GM21526 (cell line): ENCODE measurements around the gene ZNF701.
"Not testable (repeated sequence)": the region's sequence is repeated elsewhere in the genome, so short reads cannot be mapped to it uniquely, and the experiment has no call there.

ENCODE experiments used
- ATAC-seq: cut with Tn5 transposase; IDR thresholded peaks from one replicate; pipeline ENCODE4 v1.9.1; 2021; ENCODE audit warnings: moderate library complexity; ENCODE audit not compliant: unreplicated experiment, low FRiP score

Gene ZNF701

GRCh38 chr19:52561611-52562010 is 8.5 kb upstream of the ZNF701 start:
- ATAC-seq: not testable (repeated sequence)

DNA sequence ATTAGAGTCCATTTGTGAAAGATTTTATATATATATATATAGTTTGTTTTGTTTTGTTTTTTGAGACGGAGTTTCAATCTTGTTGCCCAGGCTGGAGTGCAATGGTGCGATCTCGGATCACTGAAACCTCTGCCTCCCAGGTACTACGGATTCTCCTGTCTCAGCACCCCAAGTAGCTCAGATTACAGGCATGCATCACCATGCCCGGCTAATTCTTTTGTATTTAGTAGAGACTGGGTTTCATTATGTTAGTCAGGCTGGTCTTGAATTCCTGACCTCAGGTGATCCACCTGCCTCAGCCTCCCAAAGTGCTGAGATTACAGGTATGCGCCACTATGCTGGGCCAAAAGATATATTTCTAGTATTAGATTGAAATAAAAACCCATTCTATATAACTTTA is 4.0 kb upstream of the ZNF701 start:
- no peak for ATAC-seq

- no peak for ATAC-seq
These were observed 3.5 kb upstream of the ZNF701 start for GRCh38 chr19:52566588-52566987.

DNA sequence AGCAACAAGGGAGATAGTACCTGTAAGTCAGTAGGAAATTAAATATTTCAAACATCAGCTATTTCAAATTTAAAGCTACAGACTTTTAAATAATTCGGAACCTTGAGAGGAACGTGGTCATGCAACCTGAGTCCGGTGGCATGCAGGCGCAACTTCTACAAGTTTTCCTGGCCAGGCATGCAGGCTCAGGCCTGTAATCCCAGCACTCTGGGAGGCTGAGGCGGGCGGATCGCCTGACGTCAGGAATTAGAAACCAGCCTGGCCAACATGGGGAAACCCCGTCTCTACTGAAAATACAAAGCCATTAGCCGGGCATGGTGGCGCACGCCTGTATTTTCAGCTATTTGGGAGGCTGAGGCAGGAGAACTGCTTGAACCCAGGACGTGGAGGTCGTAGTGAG is 2.2 kb upstream of the ZNF701 start:
- no peak for ATAC-seq

DNA sequence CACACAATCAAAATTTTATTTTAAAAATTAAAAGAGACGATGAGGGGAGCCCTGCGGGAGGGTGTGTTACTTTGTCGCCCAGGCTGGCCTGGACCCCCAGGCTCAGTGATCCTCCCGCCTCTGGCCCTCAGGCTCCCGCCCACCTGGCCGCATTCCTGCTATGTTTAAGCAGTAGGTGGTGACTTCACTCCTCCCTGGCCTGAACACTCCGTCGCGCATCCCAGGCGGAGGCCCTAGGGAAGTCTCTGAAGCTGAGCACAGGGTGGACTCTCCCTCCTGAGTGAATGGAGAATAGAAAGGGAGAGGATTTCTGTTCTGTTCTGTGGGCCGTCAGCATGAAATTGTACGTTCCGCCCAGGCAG is 468 bp upstream of the ZNF701 start:
- not testable (repeated sequence) for ATAC-seq

GRCh38 chr19:52584736-52585440 is 14.8 kb downstream of the ZNF701 start:
- no peak for ATAC-seq

DNA sequence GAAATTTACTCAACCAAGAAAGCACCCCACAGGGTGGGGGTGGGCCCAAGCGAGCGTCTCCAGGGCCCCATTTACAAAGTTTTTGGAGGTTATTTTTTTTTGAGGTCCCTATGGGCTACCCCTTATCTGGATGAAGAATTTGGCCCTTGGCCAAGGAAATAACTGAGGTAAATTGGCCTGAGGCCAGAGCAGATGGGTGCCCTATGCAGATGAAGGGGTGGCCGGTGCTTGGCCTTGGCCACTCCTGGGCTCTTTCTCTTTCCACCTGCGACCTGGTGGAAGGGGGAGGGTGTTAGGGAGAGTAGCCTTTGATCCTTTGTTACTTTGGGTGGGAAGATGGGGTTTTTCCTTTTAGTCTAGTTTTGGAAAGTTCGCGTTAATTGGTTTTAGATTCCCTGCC is 15.5 kb downstream of the ZNF701 start:
- ATAC-seq: no peak

DNA sequence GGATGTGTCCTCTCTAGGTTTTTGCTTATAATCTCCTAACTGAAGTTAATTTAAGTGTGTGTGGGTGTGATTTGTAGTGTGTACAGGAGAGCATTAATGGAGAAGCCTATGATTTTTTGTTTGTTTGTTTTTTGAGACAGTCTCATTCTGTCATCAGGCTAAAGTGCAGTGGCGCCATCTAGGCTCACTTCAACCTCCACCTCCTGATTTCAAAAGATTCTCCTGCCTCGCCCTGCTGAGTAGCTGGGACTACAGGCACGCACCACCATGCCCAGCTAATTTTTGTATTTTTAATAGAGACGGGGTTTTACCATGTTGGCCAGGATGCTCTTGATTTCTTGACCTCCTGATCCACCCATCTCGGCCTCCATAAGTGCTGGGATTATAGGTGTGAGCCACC is 20.6 kb downstream of the ZNF701 start:
- ATAC-seq: no peak

GRCh38 chr19:52592301-52592700 is 22.2 kb downstream of the ZNF701 start:
- no peak for ATAC-seq

DNA sequence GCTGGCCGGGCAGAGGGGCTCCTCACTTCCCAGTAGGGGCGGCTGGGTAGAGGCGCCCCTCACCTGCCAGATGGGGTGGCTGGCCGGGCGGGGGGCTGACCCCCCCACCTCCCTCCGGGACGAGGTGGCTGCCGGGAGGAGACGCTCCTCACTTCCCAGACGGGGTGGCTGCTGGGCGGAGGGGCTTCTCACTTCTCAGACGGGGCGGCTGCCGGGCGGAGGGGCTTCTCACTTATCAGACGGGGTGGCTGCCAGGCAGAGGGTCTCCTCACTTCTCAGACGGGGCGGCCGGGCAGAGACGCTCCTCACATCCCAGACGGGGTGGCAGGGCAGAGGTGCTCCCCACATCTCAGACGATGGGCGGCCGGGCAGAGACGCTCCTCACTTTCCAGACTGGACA is 23.4 kb downstream of the ZNF701 start:
- ATAC-seq: not testable (repeated sequence)

DNA sequence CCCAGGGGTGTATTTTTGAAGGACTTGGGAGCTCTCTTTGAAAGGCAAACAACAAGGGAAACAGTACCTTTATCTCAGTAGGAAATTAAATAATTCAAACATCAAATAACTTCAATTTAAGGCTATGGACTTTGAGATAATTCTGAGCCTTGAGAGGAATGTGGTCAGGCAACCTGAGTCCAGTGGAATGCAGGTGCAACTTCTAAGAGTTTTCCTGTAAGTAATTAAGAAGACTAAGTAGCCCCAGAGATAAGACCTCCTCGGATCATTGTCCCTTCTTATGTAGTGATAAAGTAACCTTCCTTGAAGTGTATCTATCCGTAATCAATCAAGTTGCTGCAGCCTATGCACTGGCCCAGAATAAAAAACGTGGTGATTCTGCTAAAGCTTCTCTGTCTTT is 29.2 kb downstream of the ZNF701 start:
- no peak for ATAC-seq

- no peak for ATAC-seq
These were observed 30.5 kb downstream of the ZNF701 start for GRCh38 chr19:52600639-52601024.

DNA sequence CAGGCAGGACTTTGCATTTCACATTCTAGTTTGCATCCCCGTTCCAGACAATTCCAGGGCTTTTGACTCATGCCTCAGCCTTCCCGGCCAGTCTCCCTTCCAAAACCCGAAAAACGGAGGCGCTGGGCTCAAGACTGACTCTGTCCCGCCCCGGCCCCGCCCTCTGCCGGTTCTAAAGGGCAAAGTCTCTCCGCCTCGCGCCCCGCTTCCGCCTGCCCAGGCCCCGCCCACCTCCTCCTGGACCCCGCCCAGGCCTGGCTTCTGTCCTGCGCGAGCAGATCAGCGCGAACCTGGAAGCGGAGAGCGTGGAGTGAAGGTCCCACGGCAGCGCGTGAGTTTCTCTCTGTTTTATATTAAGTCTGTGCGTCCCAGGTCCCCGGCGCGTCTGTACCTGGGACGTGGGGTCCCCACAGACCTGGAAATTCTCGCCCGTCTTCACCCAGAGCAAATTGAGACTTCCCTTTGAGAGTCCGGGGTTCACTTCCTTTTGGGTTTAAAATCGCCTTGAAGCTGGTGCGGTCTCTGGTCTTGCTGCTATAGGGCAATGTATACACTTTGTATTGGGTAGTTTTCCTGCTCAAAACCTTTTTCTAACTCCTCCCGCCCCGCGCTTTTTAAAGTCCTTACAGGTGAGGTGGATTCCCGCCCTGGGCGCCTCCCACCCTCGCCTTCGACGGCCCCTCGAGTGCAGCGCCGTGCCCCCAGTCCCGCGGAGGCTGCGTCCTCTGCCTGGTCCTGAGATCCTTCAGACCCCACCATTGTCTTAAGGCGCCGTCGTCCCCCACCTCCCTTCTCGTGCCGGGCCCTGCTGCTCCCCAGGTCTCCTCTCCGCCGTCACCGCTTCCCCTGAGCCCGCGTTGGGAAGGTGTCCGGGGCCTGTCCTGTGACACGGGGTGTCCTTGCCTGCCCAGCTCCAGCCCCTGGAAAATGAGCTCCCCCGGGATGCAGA is 31.2 kb downstream of the ZNF701 start:
- peak; percentile 85 for ATAC-seq

DNA sequence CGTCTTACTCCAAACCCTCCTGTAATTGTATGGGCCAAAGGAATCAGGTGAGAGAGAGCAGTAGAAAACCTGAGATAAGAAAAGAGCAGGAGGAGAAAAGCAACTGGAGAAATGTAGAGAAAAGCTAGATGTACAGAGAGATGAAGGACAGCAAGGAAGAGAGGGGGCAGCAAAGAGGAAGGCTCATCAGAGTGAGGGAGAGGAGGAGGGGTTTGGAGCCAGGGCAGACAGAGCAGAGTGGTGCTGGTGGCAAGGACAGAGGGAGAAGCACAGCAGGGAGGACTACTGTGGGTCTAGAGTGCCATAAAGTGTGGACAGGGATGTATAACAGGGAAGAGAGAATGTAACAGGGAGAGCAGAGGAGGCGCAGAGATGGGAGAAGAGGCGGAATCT is 31.9 kb downstream of the ZNF701 start:
- ATAC-seq: not testable (repeated sequence)

GRCh38 chr19:52602941-52603340 is 32.9 kb downstream of the ZNF701 start:
- no peak for ATAC-seq

- ATAC-seq: no peak
These were observed 33.6 kb downstream of the ZNF701 start for GRCh38 chr19:52603558-52604207.

GRCh38 chr19:52613299-52613906 is 43.3 kb downstream of the ZNF701 start:
- ATAC-seq: no peak

DNA sequence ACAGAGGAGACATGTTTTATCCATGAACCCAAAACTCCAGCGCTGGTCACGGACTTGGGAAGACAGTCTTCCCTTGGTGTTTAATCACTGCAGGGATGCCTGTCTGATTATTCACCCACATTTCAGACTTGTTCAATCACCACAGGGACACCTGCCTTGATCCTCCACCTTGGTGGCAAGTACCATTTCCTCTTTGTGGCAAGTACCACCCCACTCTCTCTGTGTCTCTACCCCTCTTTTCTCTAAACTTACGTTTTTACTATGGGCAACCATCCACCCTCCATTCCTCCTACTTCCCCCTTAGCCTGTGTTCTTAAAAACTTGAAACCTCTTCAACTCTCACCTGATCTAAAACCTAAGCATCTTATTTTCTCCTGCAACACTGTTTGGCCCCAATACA is 51.3 kb downstream of the ZNF701 start:
- no peak for ATAC-seq

- no peak for ATAC-seq
These were observed 52.2 kb downstream of the ZNF701 start for GRCh38 chr19:52622261-52622660.

DNA sequence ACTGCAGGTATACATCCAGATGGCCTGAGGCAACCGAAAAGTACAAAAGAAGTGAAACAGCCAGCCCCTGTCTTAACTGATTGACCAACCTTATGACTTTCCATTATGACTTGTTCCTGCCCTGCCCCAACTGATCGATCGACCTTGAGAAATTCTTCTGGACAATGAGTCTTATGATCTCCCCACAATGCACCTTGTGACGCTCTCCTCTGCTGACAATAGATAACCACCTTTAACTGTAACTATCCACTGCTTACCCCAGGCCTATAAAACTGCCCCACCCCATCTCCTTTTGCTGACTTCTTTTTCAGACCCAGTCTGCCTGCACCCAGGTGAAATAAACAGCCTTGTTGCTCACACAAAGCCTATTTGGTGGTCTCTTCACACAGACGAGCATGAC is 56.8 kb downstream of the ZNF701 start:
- ATAC-seq: no peak

GRCh38 chr19:52627441-52627840 is 57.4 kb downstream of the ZNF701 start:
- not testable (repeated sequence) for ATAC-seq
